Muscle layer of duodenum (tissue), 2 donors: Measurements from ENCODE around the gene SNRNP25.
A peak's percentile ranks its signal among the peaks of the same experiment; 100 is the strongest.

Source experiments
- H3K27ac ChIP-seq: one replicate; pipeline ENCODE4 v1.7.0; 2013; ENCODE audit warnings: mild to moderate bottlenecking, low read length
- H3K27me3 ChIP-seq: one replicate; pipeline ENCODE4 v1.7.0; 2013; ENCODE audit warnings: low read depth, mild to moderate bottlenecking, control low read depth, low read length
- H3K36me3 ChIP-seq, 2 donors: one replicate each; pipeline ENCODE4 v1.7.0; 2013; ENCODE audit warnings: low read length in 2 of 2, control low read depth in 1 of 2, mild to moderate bottlenecking in 1 of 2; ENCODE audit not compliant: insufficient read depth in 2 of 2, control insufficient read depth in 1 of 2
- H3K4me1 ChIP-seq, 2 donors: one replicate each; pipeline ENCODE4 v1.7.0; 2013; ENCODE audit warnings: low read length in 2 of 2, mild to moderate bottlenecking in 2 of 2, control low read depth in 1 of 2, moderate library complexity in 1 of 2; ENCODE audit not compliant: insufficient read depth in 2 of 2, control insufficient read depth in 1 of 2
- H3K4me3 ChIP-seq, 2 donors: one replicate each; pipeline ENCODE4 v1.7.0; 2013; ENCODE audit warnings: low read length in 2 of 2, low read depth in 1 of 2, mild to moderate bottlenecking in 1 of 2
- H3K9me3 ChIP-seq, 2 donors: one replicate each; pipeline ENCODE4 v1.7.0; 2013; ENCODE audit warnings: low read length in 2 of 2, control low read depth in 1 of 2, mild to moderate bottlenecking in 1 of 2; ENCODE audit not compliant: control insufficient read depth in 1 of 2
- donor health status: healthy.

Gene SNRNP25

DNA sequence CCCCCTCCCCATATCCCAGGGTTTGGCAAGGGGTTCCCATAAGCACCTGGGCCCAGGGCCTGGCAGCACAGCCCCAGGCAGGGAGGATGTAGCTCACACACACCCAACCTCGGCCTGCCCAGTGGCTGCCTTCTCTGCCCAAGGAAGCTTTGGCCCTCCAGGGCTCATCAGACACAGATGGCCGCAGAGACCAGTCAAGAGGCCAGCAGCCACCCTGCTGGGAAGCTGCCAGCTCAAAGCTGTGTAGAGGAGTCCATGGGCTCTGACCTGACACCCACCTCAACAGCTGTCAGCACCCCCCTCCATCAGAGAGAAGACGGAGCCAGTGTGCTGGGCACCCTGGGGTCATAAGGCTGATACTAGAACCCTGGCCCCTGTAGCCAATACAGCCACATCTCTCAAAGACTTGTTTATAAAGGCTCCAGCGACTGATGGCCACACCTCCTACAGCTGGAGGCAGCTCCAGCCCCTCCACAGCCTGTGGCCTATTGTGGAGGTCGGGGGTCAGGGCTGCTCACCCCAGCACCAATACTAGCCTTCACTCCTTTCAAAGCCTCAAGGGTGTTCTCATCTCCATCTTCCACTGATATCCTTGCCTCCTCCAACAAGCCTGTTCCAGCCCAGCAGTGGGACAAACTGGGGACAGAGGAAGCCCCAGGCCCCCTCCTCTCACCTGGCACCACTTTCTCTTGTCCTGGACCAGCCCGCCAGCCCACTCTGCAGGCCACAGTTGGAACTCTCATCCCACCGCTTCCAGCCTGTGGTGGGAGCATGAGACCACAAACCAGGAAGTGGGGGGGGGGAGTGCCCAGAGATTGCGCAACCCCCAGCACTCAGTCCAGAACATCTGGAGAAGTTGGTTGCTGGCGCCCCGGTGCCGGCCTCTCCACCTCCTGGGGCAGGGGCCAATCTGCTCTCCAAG lies 22.2 kb downstream of the SNRNP25 start:
- Histone ChIP-seq H3K27ac (peak overlapping the region; percentile 75), H3K36me3 (peaks cover 0 to 12% of the 10 kb centered on the region in 2 donors), H3K4me3 (peak overlapping the region in 1 of 2 donors; percentile 3), H3K27me3 (no peaks in the 10 kb centered on the region), H3K4me1 (peaks cover 14 to 47% of the 10 kb centered on the region in 2 donors), H3K9me3 (no peaks in the 10 kb centered on the region)

DNA sequence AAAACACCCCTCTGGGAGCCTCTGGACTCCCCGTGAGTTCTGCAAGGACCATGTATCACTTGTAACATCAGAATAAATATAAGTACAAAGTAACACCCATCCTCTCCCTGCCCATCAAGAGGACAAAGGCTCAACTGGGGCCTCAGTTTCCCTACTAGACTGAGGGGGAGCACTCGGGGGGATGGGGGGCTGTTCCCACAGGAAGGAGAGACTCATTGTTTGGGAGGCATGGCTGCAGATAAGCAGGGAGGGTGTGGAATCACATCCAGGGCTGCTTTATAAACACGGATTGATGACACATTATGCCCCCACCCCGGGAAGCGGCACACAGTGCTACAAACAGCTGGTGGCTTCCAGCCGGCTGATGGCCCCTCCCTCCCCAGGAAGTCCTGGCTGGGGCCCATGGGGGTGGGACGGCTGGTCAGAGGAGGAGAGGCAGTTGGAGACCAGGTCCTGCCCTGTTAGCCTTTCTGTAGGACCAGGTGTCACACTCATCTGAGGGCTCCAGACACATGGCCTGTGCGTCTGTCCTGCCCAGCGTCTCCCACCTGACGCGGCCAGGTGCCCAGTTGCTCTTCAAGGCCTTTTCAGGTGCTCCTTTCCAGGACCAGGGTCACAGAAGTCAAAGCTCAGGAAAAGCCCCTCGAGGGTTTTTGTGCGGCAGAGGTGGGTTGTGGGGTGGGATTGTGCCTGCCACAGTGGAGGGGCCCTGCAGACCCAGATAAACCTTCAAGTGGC lies 23.1 kb downstream of the SNRNP25 start:
- H3K27ac ChIP-seq, result peak overlapping the region; percentile 75
- H3K27me3 ChIP-seq, result no peaks in the 10 kb centered on the region
- H3K4me1 ChIP-seq, result peaks cover 14 to 41% of the 10 kb centered on the region in 2 donors
- H3K36me3 ChIP-seq, result peaks cover 0 to 14% of the 10 kb centered on the region in 2 donors
- peak overlapping the region in 1 of 2 donors; percentile 75 for H3K4me3 ChIP-seq
- H3K9me3 ChIP-seq, result no peaks in the 10 kb centered on the region

DNA sequence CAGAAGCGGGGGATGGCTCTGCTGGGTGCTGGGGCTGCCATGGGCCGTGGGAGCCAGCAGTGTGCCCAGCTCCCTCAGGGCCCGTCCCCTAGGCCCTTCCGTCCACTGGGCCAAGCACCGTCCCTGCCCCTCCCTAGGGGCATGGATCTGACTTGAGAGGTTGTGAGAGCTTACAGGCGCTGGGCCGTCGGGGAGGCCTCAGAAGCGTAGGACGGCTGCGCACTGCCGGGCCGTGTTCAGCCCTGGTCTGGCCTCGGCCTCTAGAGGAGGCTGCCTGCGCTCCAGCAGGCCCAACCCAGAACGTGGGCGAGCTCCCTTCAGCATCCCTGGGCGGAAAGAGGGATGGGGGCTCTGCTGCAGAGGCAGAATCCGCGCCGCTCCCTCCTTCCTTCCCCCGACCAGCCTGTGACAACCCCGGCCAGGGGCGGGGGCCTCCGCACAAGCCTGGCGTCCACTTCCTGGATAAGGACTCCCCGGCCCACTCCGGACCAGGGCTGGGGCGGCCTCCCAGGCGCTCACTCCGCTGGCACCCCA lies 23.7 kb downstream of the SNRNP25 start:
- Histone ChIP-seq H3K9me3 (no peaks in the 10 kb centered on the region), H3K27me3 (no peaks in the 10 kb centered on the region), H3K4me1 (peaks cover 14 to 41% of the 10 kb centered on the region in 2 donors), H3K4me3 (peak overlapping the region in 1 of 2 donors; percentile 75), H3K27ac (peak overlapping the region; percentile 75), H3K36me3 (peaks cover 0 to 14% of the 10 kb centered on the region in 2 donors)

DNA sequence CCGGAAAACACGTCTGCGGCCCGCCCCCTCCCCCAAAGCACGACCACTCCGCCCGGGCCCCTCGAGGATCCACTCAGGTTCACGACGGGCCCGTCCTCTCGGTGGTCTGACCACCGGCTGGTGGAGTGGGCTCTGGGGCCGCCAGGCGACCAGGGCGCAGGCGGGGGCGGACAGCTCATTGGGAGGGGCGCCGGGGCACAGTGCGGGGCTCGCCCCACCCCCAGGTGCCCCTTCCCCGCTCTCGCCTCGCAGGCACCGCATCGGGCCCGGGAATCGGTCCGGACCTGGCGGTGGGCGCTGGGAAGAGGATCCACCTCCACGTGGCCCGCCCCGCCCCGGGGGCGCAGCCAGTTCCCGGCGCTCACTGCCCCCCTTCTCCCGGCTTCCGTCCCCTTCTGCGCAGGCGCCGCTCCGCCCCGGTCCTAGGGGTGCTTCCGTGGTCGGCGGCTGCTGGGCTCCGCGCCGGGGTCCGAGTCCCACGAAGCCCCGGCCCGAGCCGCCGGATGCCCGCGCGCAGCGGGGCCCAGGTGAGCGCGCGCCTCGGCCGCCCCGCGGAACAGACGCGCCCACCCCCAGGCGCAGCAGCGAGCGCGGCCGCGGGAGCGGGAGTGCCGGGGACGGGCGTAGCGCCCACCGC lies 24.3 kb downstream of the SNRNP25 start, which contains the start of gene MPG:
Gene MPG, plus strand, starts transcription at position 419 of the 637 bp plus-strand sequence. Its CDS starts 85 bp downstream, at position 504.
- H3K4me1 ChIP-seq, result peaks cover 14 to 40% of the 10 kb centered on the region in 2 donors
- H3K36me3 ChIP-seq, result peaks cover 0 to 14% of the 10 kb centered on the region in 2 donors
- no peaks in the 10 kb centered on the region for H3K27me3 ChIP-seq
- peak within 1 kb of the TSS; percentile 75 for H3K27ac ChIP-seq
- H3K4me3 ChIP-seq, result peak within 1 kb of the TSS; percentile 70 to 75
- H3K9me3 ChIP-seq, result no peaks in the 10 kb centered on the region

DNA sequence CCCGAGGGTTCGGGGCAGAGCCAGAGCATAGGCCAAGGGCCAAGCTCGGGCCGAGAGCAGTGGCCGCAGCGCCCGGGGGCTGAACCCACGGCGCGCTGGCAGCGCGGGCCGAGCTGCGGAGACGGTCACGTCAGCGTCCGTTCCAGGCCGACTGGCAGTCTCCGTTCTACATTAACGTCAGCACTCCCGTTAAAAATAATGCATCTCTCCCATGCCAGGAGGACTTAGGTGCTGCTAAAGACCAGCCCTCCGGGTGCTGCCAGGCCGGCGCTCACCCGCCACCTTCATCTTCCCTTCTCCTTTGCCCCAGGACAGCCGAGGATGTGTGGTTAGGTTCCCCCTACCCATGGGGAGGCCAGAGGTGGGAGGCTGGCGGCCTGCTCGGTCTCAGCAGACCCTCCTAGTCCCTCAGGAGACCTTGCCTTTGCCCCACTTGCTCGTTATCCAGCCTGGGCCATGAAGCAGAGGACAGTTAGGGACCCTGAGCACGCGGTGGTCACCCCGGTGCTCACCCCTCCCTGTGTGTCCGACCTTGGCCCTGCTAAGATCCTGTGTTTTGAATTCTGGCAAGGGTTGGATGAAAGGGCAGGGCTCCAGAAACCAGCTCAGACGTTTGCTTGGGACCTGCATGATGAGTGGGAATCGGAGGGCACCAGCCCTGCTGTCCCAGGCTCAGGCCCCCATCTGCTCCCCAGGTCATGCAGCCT lies 25.0 kb downstream of the SNRNP25 start:
- peaks cover 0 to 14% of the 10 kb centered on the region in 2 donors for H3K36me3 ChIP-seq
- peaks cover 14 to 33% of the 10 kb centered on the region in 2 donors for H3K4me1 ChIP-seq
- no peaks in the 10 kb centered on the region for H3K27me3 ChIP-seq
- H3K9me3 ChIP-seq, result no peaks in the 10 kb centered on the region
- H3K27ac ChIP-seq, result peak overlapping the region; percentile 75
- peak overlapping the region; percentile 70 to 75 for H3K4me3 ChIP-seq

DNA sequence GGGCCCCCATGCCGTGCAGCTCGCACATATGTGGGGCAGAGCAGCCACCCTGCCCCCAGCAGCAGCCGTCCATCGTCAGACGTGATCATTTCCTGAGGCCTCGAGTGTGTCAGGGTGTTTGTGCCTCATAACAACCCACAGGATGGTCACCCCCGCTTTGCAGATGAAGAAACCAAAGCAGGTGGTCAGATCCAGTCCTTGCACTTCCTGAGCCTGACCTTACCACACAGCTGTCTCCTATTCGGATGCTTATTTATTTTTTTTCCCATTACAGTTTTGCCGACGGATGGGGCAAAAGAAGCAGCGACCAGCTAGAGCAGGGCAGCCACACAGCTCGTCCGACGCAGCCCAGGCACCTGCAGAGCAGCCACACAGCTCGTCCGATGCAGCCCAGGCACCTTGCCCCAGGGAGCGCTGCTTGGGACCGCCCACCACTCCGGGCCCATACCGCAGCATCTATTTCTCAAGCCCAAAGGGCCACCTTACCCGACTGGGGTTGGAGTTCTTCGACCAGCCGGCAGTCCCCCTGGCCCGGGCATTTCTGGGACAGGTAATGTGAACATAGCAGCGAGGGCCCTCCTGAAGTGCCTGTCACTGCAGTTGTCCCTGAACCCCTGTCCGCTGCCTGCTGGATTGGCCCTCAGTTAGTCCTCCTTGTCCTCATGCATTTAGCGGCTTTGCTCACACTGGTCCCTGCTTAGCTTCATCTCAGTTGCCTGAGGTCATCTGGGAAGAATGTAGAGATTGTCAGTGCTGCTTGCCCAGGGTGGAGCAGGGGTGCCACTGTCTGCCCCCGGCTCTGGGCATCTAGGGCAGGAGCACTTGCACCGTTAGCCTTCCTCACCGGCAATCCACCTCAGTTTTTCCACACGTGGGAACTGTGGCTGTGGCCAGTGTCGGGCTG lies 25.8 kb downstream of the SNRNP25 start:
- peaks cover 0 to 14% of the 10 kb centered on the region in 2 donors for H3K36me3 ChIP-seq
- no peaks in the 10 kb centered on the region for H3K27me3 ChIP-seq
- H3K4me1 ChIP-seq, result peaks cover 14 to 37% of the 10 kb centered on the region in 2 donors
- H3K9me3 ChIP-seq, result no peaks in the 10 kb centered on the region
- peak overlapping the region; percentile 70 to 75 for H3K4me3 ChIP-seq
- H3K27ac ChIP-seq, result peak overlapping the region; percentile 75

DNA sequence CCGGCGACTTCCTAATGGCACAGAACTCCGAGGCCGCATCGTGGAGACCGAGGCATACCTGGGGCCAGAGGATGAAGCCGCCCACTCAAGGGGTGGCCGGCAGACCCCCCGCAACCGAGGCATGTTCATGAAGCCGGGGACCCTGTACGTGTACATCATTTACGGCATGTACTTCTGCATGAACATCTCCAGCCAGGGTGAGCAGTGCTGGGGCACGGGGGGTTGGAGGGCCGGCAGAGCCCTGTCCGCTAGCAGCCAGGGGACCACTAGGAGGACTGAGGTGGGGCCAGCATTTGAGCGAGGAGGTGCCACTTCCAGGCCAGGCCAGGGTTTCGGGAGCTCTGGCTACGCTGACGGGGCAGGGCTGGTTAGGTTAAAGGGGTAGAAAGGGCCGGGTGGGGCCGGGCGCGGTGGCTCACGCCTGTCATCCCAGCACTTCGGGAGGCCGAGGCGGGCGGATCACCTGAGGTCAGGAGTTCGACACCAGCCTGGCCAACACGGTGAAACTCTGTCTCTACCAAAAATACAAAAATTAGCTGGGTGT lies 29.5 kb downstream of the SNRNP25 start:
- Histone ChIP-seq H3K9me3 (no peaks in the 10 kb centered on the region), H3K36me3 (peaks cover 8 to 36% of the 10 kb centered on the region in 2 donors), H3K27me3 (no peaks in the 10 kb centered on the region), H3K4me1 (peaks cover 14 to 26% of the 10 kb centered on the region in 2 donors), H3K4me3 (no peak overlapping the region), H3K27ac (no peak overlapping the region)

DNA sequence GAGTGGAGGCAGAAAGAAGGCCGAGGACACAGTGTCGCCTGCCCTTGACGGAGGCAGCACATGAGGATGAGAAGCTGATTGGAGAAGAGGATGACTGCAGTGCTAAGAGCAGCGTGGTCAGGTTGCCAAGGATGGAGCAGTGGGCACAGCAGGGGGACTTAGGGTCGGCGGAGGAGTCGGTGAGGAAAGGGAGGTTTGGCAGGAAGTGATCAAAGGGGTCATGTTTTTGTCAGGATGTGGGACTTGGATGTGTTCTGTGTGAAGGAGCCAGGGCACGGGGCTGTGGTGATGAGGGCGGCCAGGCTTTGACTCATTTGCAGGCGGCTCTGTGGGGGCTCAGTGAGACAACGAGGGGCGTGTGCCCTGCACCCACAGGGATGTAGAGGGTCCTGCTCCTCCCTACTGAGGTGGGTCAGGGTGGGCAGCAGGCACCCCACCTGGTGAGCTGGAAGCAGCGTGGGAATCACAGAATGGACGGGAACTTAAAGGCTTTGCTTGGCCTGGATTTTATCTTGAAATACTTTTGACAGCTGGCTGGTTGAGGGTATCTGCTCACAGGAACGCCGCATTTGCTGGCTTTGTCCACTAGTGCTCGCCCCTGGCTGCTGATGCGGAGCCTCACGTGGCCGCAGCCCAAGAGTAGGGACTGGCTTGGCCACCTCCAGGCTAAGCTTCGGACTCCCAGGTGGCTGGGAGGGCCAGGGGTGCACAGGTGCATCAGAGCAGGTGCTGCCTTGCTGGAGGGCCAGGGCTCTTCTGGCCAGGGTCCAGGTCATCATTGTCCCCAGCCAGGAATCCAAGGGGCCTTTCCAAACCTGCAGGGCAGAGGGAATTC lies 30.4 kb downstream of the SNRNP25 start:
- Histone ChIP-seq H3K27me3 (no peaks in the 10 kb centered on the region), H3K4me1 (peaks cover 9 to 20% of the 10 kb centered on the region in 2 donors), H3K27ac (no peak overlapping the region), H3K4me3 (no peak overlapping the region), H3K36me3 (peaks cover 13 to 40% of the 10 kb centered on the region in 2 donors), H3K9me3 (no peaks in the 10 kb centered on the region)
